ENCODE data around the gene SGSM1. TPM values are rescaled to one million over a fixed set of nuclear protein-coding genes. Genes with fewer than 3 reads are reported as not detected.

Gene SGSM1
- total RNA-seq, 1 experiment from 2014 or later = 4.3 TPM

GRCh38 chr22:24976442-24977218 is 170.6 kb downstream of the SGSM1 start:
- Histone ChIP-seq H3T11ph (ENCODE audit: low read length) (no peak overlapping the region), H2BK20ac (ENCODE audit: low read depth, low read length, poor library complexity, severe bottlenecking) (no peak overlapping the region), H3K9ac (ENCODE audit: extremely low read depth, insufficient read length, low read length) (no peak overlapping the region), H3K4me1 (ENCODE audit: insufficient read depth, low read length) (peaks cover 2% of the 10 kb centered on the region; the same call in 1 of the 2 replicates), H3K4ac (ENCODE audit: low read depth, low read length) (no peak overlapping the region), H2BK5ac (ENCODE audit: insufficient read length, low read length) (no peak overlapping the region), H2AK5ac (ENCODE audit: insufficient read length, low read length) (no peak overlapping the region), H3K23ac (ENCODE audit: insufficient read length, low read depth, low read length) (no peak overlapping the region), H2BK120ac (ENCODE audit: low read depth, low read length, poor library complexity, severe bottlenecking) (no peak overlapping the region), H2BK15ac (ENCODE audit: low read depth, low read length) (no peak overlapping the region), H2BK12ac (ENCODE audit: insufficient read length, low read depth, low read length) (no peak overlapping the region), H4K20me1 (ENCODE audit: control insufficient read depth, insufficient read depth, insufficient read length) (no peaks in the 10 kb centered on the region), H3K27ac (ENCODE audit: insufficient read length, low read depth, low read length) (no peak overlapping the region), H3K4me2 (ENCODE audit: insufficient read depth, insufficient read length, low read length) (no peak overlapping the region), H3K18ac (ENCODE audit: insufficient read length, low read depth, low read length) (no peak overlapping the region), H3K9me3 (ENCODE audit: control insufficient read depth, low read depth, low read length) (no peaks in the 10 kb centered on the region), H3K14ac (ENCODE audit: insufficient read depth, low read length) (no peak overlapping the region), H3K23me2 (ENCODE audit: insufficient read length, low read depth, low read length, poor library complexity, severe bottlenecking) (no peaks in the 10 kb centered on the region), H3K27me3 (ENCODE audit: insufficient read depth, low read length) (no peaks in the 10 kb centered on the region), H4K91ac (ENCODE audit: insufficient read length, low read depth, low read length) (no peak overlapping the region), H3K56ac (ENCODE audit: insufficient read length, low read depth, low read length) (no peak overlapping the region), H4K8ac (replicated peaks; ENCODE audit: insufficient read length, low read depth, low read length) (no peak overlapping the region), H2AFZ (ENCODE audit: low read length) (no peak overlapping the region), H3K79me1 (ENCODE audit: insufficient read depth, low read depth, low read length, poor library complexity, severe bottlenecking) (no peaks in the 10 kb centered on the region), H3K79me2 (ENCODE audit: insufficient read depth, low read length) (peaks cover 4% of the 10 kb centered on the region; the same call in 1 of the 2 replicates), H4K5ac (ENCODE audit: insufficient read length, low read depth, low read length) (no peak overlapping the region)
- no CpG with 5 or more reads among the region's 18 CpGs for WGBS (ENCODE audit: extremely low coverage, insufficient read length, low lambda C conversion rate)
- no peak for DNase-seq
- H3K27ac Mint-ChIP-seq = peak overlapping the region; percentile 87 to 96 (median 90)
- H3K36me3 Mint-ChIP-seq (ENCODE audit: insufficient read depth in 1 of 3, low read depth in 3 of 3) = peaks cover 0 to 8% (median 4%) of the 10 kb centered on the region in 3 experiments; a peak in 4 of 7 replicates
- H3K9me3 Mint-ChIP-seq = no peaks in the 10 kb centered on the region
- no peak overlapping the region; a peak in 1 of 5 replicates for H3K4me3 Mint-ChIP-seq
- H3K27me3 Mint-ChIP-seq (ENCODE audit: low read depth) = no peaks in the 10 kb centered on the region
- TF ChIP-seq, protein P1, sequence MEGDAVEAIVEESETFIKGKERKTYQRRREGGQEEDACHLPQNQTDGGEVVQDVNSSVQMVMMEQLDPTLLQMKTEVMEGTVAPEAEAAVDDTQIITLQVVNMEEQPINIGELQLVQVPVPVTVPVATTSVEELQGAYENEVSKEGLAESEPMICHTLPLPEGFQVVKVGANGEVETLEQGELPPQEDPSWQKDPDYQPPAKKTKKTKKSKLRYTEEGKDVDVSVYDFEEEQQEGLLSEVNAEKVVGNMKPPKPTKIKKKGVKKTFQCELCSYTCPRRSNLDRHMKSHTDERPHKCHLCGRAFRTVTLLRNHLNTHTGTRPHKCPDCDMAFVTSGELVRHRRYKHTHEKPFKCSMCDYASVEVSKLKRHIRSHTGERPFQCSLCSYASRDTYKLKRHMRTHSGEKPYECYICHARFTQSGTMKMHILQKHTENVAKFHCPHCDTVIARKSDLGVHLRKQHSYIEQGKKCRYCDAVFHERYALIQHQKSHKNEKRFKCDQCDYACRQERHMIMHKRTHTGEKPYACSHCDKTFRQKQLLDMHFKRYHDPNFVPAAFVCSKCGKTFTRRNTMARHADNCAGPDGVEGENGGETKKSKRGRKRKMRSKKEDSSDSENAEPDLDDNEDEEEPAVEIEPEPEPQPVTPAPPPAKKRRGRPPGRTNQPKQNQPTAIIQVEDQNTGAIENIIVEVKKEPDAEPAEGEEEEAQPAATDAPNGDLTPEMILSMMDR (conservative IDR thresholded peaks at IDR 0.05) = no peak
- H3K4me1 Mint-ChIP-seq = peaks cover 37 to 51% of the 10 kb centered on the region in 2 experiments

Other genes with a start within 250 kb of the SGSM1 start
- 16.4 and 18.1 TPM in 2 replicates for gene LRRC75B, start 213.1 kb upstream of the SGSM1 start, total RNA-seq (2021)
- gene GGT1, start 203.0 kb upstream of the SGSM1 start, total RNA-seq (2021) = 19.5 and 20.5 TPM in 2 replicates
- 0.07 and 0.09 TPM in 2 replicates for gene PIWIL3, start 31.5 kb upstream of the SGSM1 start, total RNA-seq (2021)
- gene LHFPL7, start 140.5 kb downstream of the SGSM1 start, total RNA-seq (2021) = not detected in 2 replicates
- gene KIAA1671, start 146.5 kb downstream of the SGSM1 start, total RNA-seq (2021) = 20.7 and 22.6 TPM in 2 replicates